SK-N-MC (cell line): ENCODE data around the gene KAT6B.
A peak's percentile ranks its signal among the peaks of the same experiment; 100 is the strongest.
"Not testable (repeated sequence)": the region's sequence is repeated elsewhere in the genome, so short reads cannot be mapped to it uniquely, and the experiment has no call there.

Source experiments
- DNase-seq: peaks from one replicate; pipeline ENCODE4 v3.0.0-alpha.2; 2011; ENCODE audit warnings: low read depth, low spot score
- H3K27ac ChIP-seq: fragments of 200-600 bp; sonication (generic); 2 replicates; pipeline ENCODE4 v1.5.1; 2016; ENCODE audit warnings: mixed run types
- H3K36me3 ChIP-seq: fragments of 200-600 bp; sonication (generic); 2 replicates; pipeline ENCODE4 v1.6.1; 2017; ENCODE audit warnings: antibody characterized with exemption, low read length, mixed read lengths; ENCODE audit not compliant: insufficient read depth
- H3K4me3 ChIP-seq: fragments of 200-600 bp; sonication (generic); 2 replicates; pipeline ENCODE4 v1.5.1; 2016
- H3K9ac ChIP-seq: fragments of 200-600 bp; sonication (generic); 2 replicates; pipeline ENCODE4 v1.8.0; 2017; ENCODE audit warnings: mixed run types, mixed read lengths; ENCODE audit not compliant: insufficient read length
- H3K9me3 ChIP-seq: fragments of 200-600 bp; sonication (generic); 2 replicates; pipeline ENCODE4 v1.6.1; 2017; ENCODE audit warnings: low read depth, mild to moderate bottlenecking, antibody characterized with exemption, low read length, moderate library complexity, mixed read lengths
- EZH2 ChIP-seq: fragments of 200-600 bp; sonication (generic); IDR thresholded peaks from one replicate; pipeline ENCODE4 v1.6.1; 2017; ENCODE audit warnings: antibody characterized with exemption
- FOXP2 ChIP-seq: optimal IDR thresholded peaks from 2 replicates; pipeline ENCODE3; 2011; ENCODE audit warnings: mild to moderate bottlenecking, moderate library complexity; ENCODE audit not compliant: insufficient read depth; ENCODE audit errors: extremely low read length, control extremely low read depth
- POLR2AphosphoS5 ChIP-seq: IDR thresholded peaks from 2 replicates; pipeline ENCODE4 v1.6.1; 2012; ENCODE audit warnings: mild to moderate bottlenecking, low read depth, low read length, borderline replicate concordance

The KAT6B gene

GRCh38 chr10:74826142-74827044, at the start of gene KAT6B:
Gene KAT6B (plus strand): TSS chr10:74826600. CDS start chr10:74842858, 16,258 bp downstream.
- DNase-seq: peak; percentile 92
- TF ChIP-seq POLR2AphosphoS5: 0 out of 2 replicates have a peak, but pooled peaks have one; percentile 23
- no peak for TF ChIP-seq FOXP2
- peak within 1 kb of the TSS; percentile 89 for H3K27ac ChIP-seq
- H3K9me3 ChIP-seq: no peaks in the 10 kb centered on the region
- no peaks in the 10 kb centered on the region for H3K36me3 ChIP-seq
- H3K4me3 ChIP-seq: peak within 1 kb of the TSS; percentile 83
- peak within 1 kb of the TSS; percentile 74 for H3K9ac ChIP-seq

- TF ChIP-seq EZH2 (no peak), FOXP2 (no peak), POLR2AphosphoS5 (no peak)
- H3K36me3 ChIP-seq: no peaks in the 10 kb centered on the region
- no peak overlapping the region for H3K27ac ChIP-seq
- H3K9ac ChIP-seq: no peak overlapping the region
- H3K4me3 ChIP-seq: no peak overlapping the region
- DNase-seq: no peak
- no peaks in the 10 kb centered on the region for H3K9me3 ChIP-seq
Measured at GRCh38 chr10:74778436-74779094, 47.8 kb upstream of the KAT6B start.

GRCh38 chr10:74781870-74782269, 44.5 kb upstream of the KAT6B start:
- not testable (repeated sequence) for H3K36me3 ChIP-seq, H3K9me3 ChIP-seq, H3K27ac ChIP-seq, H3K9ac ChIP-seq, DNase-seq, H3K4me3 ChIP-seq

- TF ChIP-seq EZH2: no peak
- H3K4me3 ChIP-seq: no peak overlapping the region
- H3K27ac ChIP-seq: no peak overlapping the region
Measured at GRCh38 chr10:74784462-74784861, 41.9 kb upstream of the KAT6B start.

GRCh38 chr10:74786126-74786525, 40.3 kb upstream of the KAT6B start:
- Histone ChIP-seq H3K4me3 (no peak overlapping the region), H3K27ac (no peak overlapping the region), H3K9ac (no peak overlapping the region), H3K36me3 (no peaks in the 10 kb centered on the region), H3K9me3 (no peaks in the 10 kb centered on the region)
- no peak for DNase-seq
- TF ChIP-seq FOXP2: no peak
- TF ChIP-seq POLR2AphosphoS5: no peak
- TF ChIP-seq EZH2: no peak

More at GRCh38 chr10:74784462-74784861, 41.9 kb upstream of the KAT6B start:
- DNase-seq: no peak
- no peak overlapping the region for H3K9ac ChIP-seq
- H3K9me3 ChIP-seq: no peaks in the 10 kb centered on the region
- H3K36me3 ChIP-seq: no peaks in the 10 kb centered on the region

- TF ChIP-seq EZH2 (no peak), FOXP2 (no peak), POLR2AphosphoS5 (no peak)
Measured at GRCh38 chr10:74787457-74787856, 38.9 kb upstream of the KAT6B start.

GRCh38 chr10:74791979-74792378, 34.4 kb upstream of the KAT6B start:
- not testable (repeated sequence) for H3K4me3 ChIP-seq, DNase-seq, H3K9me3 ChIP-seq, H3K27ac ChIP-seq, H3K9ac ChIP-seq, H3K36me3 ChIP-seq

More at GRCh38 chr10:74787457-74787856, 38.9 kb upstream of the KAT6B start:
- H3K9ac ChIP-seq: no peak overlapping the region
- no peak overlapping the region for H3K27ac ChIP-seq
- H3K9me3 ChIP-seq: no peaks in the 10 kb centered on the region
- H3K36me3 ChIP-seq: no peaks in the 10 kb centered on the region
- no peak overlapping the region for H3K4me3 ChIP-seq
- no peak for DNase-seq

GRCh38 chr10:74792726-74793125, 33.7 kb upstream of the KAT6B start:
- TF ChIP-seq POLR2AphosphoS5: no peak
- TF ChIP-seq FOXP2: no peak
- TF ChIP-seq EZH2: no peak
- H3K4me3 ChIP-seq: no peak overlapping the region
- no peak overlapping the region for H3K27ac ChIP-seq
- no peaks in the 10 kb centered on the region for H3K36me3 ChIP-seq
- no peaks in the 10 kb centered on the region for H3K9me3 ChIP-seq
- no peak for DNase-seq
- H3K9ac ChIP-seq: no peak overlapping the region

- H3K9ac ChIP-seq, H3K4me3 ChIP-seq, DNase-seq, H3K9me3 ChIP-seq, H3K27ac ChIP-seq, H3K36me3 ChIP-seq: not testable (repeated sequence)
Measured at GRCh38 chr10:74793240-74793639, 33.2 kb upstream of the KAT6B start.
